HG03575 (cell line): ENCODE measurements around the gene NAXD.

ENCODE experiments used
- ATAC-seq: cut with Tn5 transposase; IDR thresholded peaks from one replicate; pipeline ENCODE4 v1.9.1; 2021; ENCODE audit not compliant: unreplicated experiment, insufficient number of reproducible peaks, low FRiP score; ENCODE audit errors: extremely low read depth

The NAXD gene

GRCh38 chr13:110682746-110683145 is 67.4 kb downstream of the NAXD start:
- ATAC-seq: no peak

- no peak for ATAC-seq
Observed at GRCh38 chr13:110683203-110683883, 68.0 kb downstream of the NAXD start.

GRCh38 chr13:110683921-110684320 is 68.6 kb downstream of the NAXD start:
- ATAC-seq: no peak

GRCh38 chr13:110684388-110685056 is 69.2 kb downstream of the NAXD start:
- no peak for ATAC-seq

GRCh38 chr13:110685305-110686020 is 70.1 kb downstream of the NAXD start:
- no peak for ATAC-seq

- no peak for ATAC-seq
Observed at GRCh38 chr13:110687736-110688135, 72.4 kb downstream of the NAXD start.

- ATAC-seq: no peak
Observed at GRCh38 chr13:110689041-110689440, 73.7 kb downstream of the NAXD start.
